HepG2 (cell line): ENCODE results near the gene SEC14L2. TPM values are rescaled to one million over a fixed set of nuclear protein-coding genes. Genes with fewer than 3 reads are reported as not detected.

ENCODE experiments used
- ATAC-seq: fragments of 200-7000 bp; cut with Tn5 transposase; 3 replicates; pipeline ENCODE4 v1.9.1; 2020; ENCODE audit warnings: mild to moderate bottlenecking, moderate library complexity
- BruUV-seq: library from RNA; stranded (reverse); fragments of 400-500 nt; replicated peaks from 2 replicates; lab custom pipeline; 2021; lab: Mats Ljungman, UMichigan
- CTCF ChIA-PET: fragments of 300-600 bp; formaldehyde crosslinking; extraction: SDS; loops from one replicate; lab custom pipeline; 2021; ENCODE audit warnings: low total read pairs, inconsistent platforms, low intra/inter-chr PET ratio; lab: Yijun Ruan, JAX
- POLR2A ChIA-PET: fragments of 350-600 bp; sonication (Branson Sonifier 250); formaldehyde crosslinking; loops from one replicate; lab custom pipeline; 2020; ENCODE audit warnings: antibody characterized with exemption, inconsistent platforms; lab: Yijun Ruan, JAX
- DNase-seq: peaks from one replicate; pipeline ENCODE4 v3.0.0-alpha.2; 2015; ENCODE audit warnings: low spot score
- FAIRE-seq: peaks from 3 replicates; lab custom pipeline; 2011; peaks lifted over from hg19 to GRCh38; lab: Jason Lieb, UNC
- H2AFZ ChIP-seq: one replicate; pipeline ENCODE4 v1.6.1; 2011; ENCODE audit warnings: low read length, inconsistent platforms
- H3K27ac ChIP-seq: fragments of 300-600 bp; 3 replicates; pipeline ENCODE4 v1.8.0; 2011; ENCODE audit warnings: mixed run types, mild to moderate bottlenecking, mixed read lengths, low read length, inconsistent platforms; ENCODE audit not compliant: insufficient read depth; ENCODE audit errors: extremely low read length
- H3K27me3 ChIP-seq, 2 experiments: fragments of 200-600 bp in 1 of 2; 2 replicates in 1 of 2; 3 replicates in 1 of 2; pipeline versions ENCODE4 v1.6.0 to v1.8.0; 2011; ENCODE audit warnings: low read length in 2 of 2, mild to moderate bottlenecking in 2 of 2, moderate library complexity in 2 of 2, inconsistent platforms in 1 of 2; ENCODE audit not compliant: insufficient read depth in 2 of 2, control insufficient read depth in 1 of 2
- H3K36me3 ChIP-seq, 2 experiments: fragments of 200-600 bp in 1 of 2; replicated peaks in 1 of 2; 2 replicates in 1 of 2; 3 replicates in 1 of 2; pipeline versions ENCODE4 v1.5.1 to v1.8.0; 2011; ENCODE audit warnings: low read length in 2 of 2, inconsistent platforms in 1 of 2; ENCODE audit not compliant: insufficient read depth in 2 of 2, control insufficient read depth in 1 of 2
- H3K4me1 ChIP-seq: 2 replicates; pipeline ENCODE4 v1.5.1; 2012; ENCODE audit warnings: low read length, inconsistent platforms; ENCODE audit not compliant: insufficient read depth
- H3K4me2 ChIP-seq: 2 replicates; pipeline ENCODE4 v1.6.0; 2011; ENCODE audit warnings: low read depth, low read length, inconsistent platforms
- H3K4me3 ChIP-seq, 3 experiments: fragments of 200-600 bp in 1 of 3; sonication (generic), shearing (Covaris generic) in 1 of 3; replicated peaks in 1 of 3; 2 replicates each; pipeline ENCODE4 v1.5.1; 2011 to 2016; ENCODE audit warnings: low read length in 3 of 3, inconsistent platforms in 2 of 3, low read depth in 2 of 3, mild to moderate bottlenecking in 2 of 3, control low read depth in 1 of 3, mixed read lengths in 1 of 3; ENCODE audit not compliant: insufficient read depth in 1 of 3
- H3K79me2 ChIP-seq: one replicate; pipeline ENCODE4 v1.6.1; 2011; ENCODE audit warnings: low read length, inconsistent platforms; ENCODE audit not compliant: insufficient read depth
- H3K9ac ChIP-seq: 2 replicates; pipeline ENCODE4 v1.6.0; 2011; ENCODE audit warnings: mild to moderate bottlenecking, low read depth, low read length, inconsistent platforms; ENCODE audit not compliant: insufficient read depth
- H3K9me3 ChIP-seq: 2 replicates; pipeline ENCODE4 v1.5.1; 2012; ENCODE audit warnings: mild to moderate bottlenecking, low read length
- H4K20me1 ChIP-seq: 2 replicates; pipeline ENCODE4 v1.6.0; 2011; ENCODE audit warnings: inconsistent platforms, mild to moderate bottlenecking, low read length, moderate library complexity; ENCODE audit not compliant: insufficient read depth
- KLF11 ChIP-seq: IDR thresholded peaks from 2 replicates; pipeline ENCODE4 v1.6.1; 2016; ENCODE audit warnings: missing compliant biosample characterization
- KLF6 ChIP-seq: IDR thresholded peaks from 2 replicates; pipeline ENCODE4 v1.8.0; 2016; ENCODE audit warnings: missing biosample characterization, missing genetic modification reagents
- PCBP2 ChIP-seq: fragments of 200-400 bp; formaldehyde crosslinking; optimal IDR thresholded peaks from 2 replicates; pipeline ENCODE3; 2018; ENCODE audit warnings: low read length, low read depth; ENCODE audit not compliant: poor library complexity, severe bottlenecking
- RFX1 ChIP-seq: fragments of 450-650 bp; IDR thresholded peaks from 2 replicates; pipeline ENCODE4 v1.6.1; 2017
- ZNF234 ChIP-seq: sonication (generic); formaldehyde crosslinking; conservative IDR thresholded peaks from 2 replicates; pipeline ENCODE4 v1.5.1; 2020; ENCODE audit warnings: mild to moderate bottlenecking, missing genetic modification reagents
- ZNF235 ChIP-seq: sonication (generic); formaldehyde crosslinking; IDR thresholded peaks from 2 replicates; pipeline ENCODE4 v1.8.1; 2023; ENCODE audit warnings: mild to moderate bottlenecking, missing genetic modification reagents, borderline replicate concordance
- ZNF282 ChIP-seq: fragments of 450-650 bp; IDR thresholded peaks from 2 replicates; pipeline ENCODE4 v1.6.1; 2018; ENCODE audit not compliant: partially characterized antibody
- ZNF335 ChIP-seq: sonication (generic); formaldehyde crosslinking; IDR thresholded peaks from 2 replicates; pipeline ENCODE4 v1.4.0; 2020; ENCODE audit warnings: missing genetic modification reagents
- ZSCAN31 ChIP-seq: sonication (generic); formaldehyde crosslinking; IDR thresholded peaks from 2 replicates; pipeline ENCODE4 v1.5.0; 2020; ENCODE audit warnings: low read depth, mild to moderate bottlenecking, missing genetic modification reagents
- WGBS: methylation state at CpG from one replicate; pipeline ENCODE4 v1.1.6; 2017; ENCODE audit warnings: low lambda C conversion rate; 5-methylcytosine and 5-hydroxymethylcytosine counted together
- in situ Hi-C: cut with HindIII; loops from 2 replicates; pipeline ENCODE4 v1.10.0; 2017; ENCODE audit warnings: low pct_unique_long_range_greater_than_20kb; ENCODE audit not compliant: extremely low pct_ligation_motif_present
- intact Hi-C: fragments of 100-400 bp; cut with micrococcal nuclease; formaldehyde crosslinking; loops from one replicate; pipeline ENCODE4 v1.10.0; 2022; ENCODE audit not compliant: unreplicated experiment
- polyA plus RNA-seq, 8 experiments: library from polyadenylated mRNA; depleted of rRNA in 3 of 8; stranded (reverse) in 7 of 8; unstranded in 1 of 8; fragments of >200 nt; fragmentation: Illumina TruSeq in 4 of 8; extraction: Trizol in 4 of 8; gene quantifications; 2 replicates each; pipeline versions ENCODE4 v1.2.1 to v1.2.3, GENCODE V29; 2011 to 2016; ENCODE audit warnings: low read depth in 4 of 8, missing spikeins in 1 of 8, mixed read lengths in 1 of 8; ENCODE audit not compliant: insufficient read depth in 1 of 8
- total RNA-seq, 5 experiments: library from RNA; depleted of rRNA; stranded (reverse); fragments of >200 nt; fragmentation: Illumina TruSeq; extraction: Trizol; gene quantifications; 2 replicates each; pipeline ENCODE4 v1.2.3, GENCODE V29; 2016; ENCODE audit warnings: low read depth in 1 of 5
- TF ChIP-seq, protein P1 (sequence below): sonication (generic); formaldehyde crosslinking; IDR thresholded peaks from 2 replicates; pipeline ENCODE4 v1.5.0; 2020; ENCODE audit warnings: missing genetic modification reagents
- TF ChIP-seq, protein P2 (sequence below): IDR thresholded peaks from 2 replicates; pipeline ENCODE4 v1.6.1; 2016; ENCODE audit warnings: missing compliant biosample characterization, missing genetic modification reagents, borderline replicate concordance

The SEC14L2 gene
- total and polyA plus RNA-seq, 2 of the 13 experiments (the other 11 are each of a cell fraction or from before 2014, with no cell fraction given) = 4.1 to 5.1 TPM

DNA sequence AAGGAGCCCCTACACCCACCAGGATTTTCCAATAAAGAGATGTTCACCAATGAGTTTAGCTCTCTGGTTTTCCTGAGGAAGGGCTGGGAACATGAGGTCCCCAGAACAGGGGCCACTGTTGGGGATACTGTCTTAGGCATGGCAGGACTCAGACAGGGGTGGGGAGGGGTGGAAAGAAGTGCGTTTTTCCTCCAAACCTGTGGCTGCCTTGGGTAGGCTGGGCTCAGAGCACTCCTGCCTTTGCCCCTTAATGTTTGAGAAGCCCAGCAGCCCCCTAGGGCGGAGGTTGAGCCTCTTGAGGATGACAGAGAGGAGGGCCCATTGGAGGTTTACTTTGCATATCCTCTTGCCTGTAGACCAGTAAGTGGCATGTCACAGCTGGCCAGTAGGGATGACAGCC, 39.4 kb downstream of the SEC14L2 start:
- no peak for FAIRE-seq
- Histone ChIP-seq H2AFZ (no peak overlapping the region), H3K4me1 (peaks cover 42% of the 10 kb centered on the region)
- intact Hi-C loops = no loop called here
- BruUV-seq = no TSS peak
- TF ChIP-seq, protein P1, sequence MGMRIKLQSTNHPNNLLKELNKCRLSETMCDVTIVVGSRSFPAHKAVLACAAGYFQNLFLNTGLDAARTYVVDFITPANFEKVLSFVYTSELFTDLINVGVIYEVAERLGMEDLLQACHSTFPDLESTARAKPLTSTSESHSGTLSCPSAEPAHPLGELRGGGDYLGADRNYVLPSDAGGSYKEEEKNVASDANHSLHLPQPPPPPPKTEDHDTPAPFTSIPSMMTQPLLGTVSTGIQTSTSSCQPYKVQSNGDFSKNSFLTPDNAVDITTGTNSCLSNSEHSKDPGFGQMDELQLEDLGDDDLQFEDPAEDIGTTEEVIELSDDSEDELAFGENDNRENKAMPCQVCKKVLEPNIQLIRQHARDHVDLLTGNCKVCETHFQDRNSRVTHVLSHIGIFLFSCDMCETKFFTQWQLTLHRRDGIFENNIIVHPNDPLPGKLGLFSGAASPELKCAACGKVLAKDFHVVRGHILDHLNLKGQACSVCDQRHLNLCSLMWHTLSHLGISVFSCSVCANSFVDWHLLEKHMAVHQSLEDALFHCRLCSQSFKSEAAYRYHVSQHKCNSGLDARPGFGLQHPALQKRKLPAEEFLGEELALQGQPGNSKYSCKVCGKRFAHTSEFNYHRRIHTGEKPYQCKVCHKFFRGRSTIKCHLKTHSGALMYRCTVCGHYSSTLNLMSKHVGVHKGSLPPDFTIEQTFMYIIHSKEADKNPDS (CRISPR knock-in tag) = no peak
- TF ChIP-seq, protein P2, sequence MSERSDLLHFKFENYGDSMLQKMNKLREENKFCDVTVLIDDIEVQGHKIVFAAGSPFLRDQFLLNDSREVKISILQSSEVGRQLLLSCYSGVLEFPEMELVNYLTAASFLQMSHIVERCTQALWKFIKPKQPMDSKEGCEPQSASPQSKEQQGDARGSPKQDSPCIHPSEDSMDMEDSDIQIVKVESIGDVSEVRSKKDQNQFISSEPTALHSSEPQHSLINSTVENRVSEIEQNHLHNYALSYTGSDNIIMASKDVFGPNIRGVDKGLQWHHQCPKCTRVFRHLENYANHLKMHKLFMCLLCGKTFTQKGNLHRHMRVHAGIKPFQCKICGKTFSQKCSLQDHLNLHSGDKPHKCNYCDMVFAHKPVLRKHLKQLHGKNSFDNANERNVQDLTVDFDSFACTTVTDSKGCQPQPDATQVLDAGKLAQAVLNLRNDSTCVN (CRISPR knock-in tag) = no peak
- TF ChIP-seq KLF11 (no peak), ZNF235 (no peak), ZSCAN31 (no peak), PCBP2 (no peak), RFX1 (no peak), ZNF282 (no peak), ZNF234 (CRISPR knock-in tag) (no peak), KLF6 (no peak), ZNF335 (no peak)
- TF ChIP-seq, all 625 proteins: peak for 0
- WGBS = 100% methylated on average over 1 of the region's 2 CpGs
- Histone ChIP-seq H3K27ac (no peak overlapping the region), H3K4me3 (no peak overlapping the region), H3K27me3 (peaks cover 0 to 7% of the 10 kb centered on the region in 2 experiments; a peak in 3 of 5 replicates), H3K79me2 (no peaks in the 10 kb centered on the region), H3K9me3 (no peaks in the 10 kb centered on the region), H4K20me1 (no peaks in the 10 kb centered on the region), H3K36me3 (no peaks in the 10 kb centered on the region), H3K4me2 (no peak overlapping the region), H3K9ac (no peak overlapping the region)
- in situ Hi-C loops = no loop called here
- ATAC-seq (no peak), DNase-seq (no peak)
- CTCF ChIA-PET = no interaction called here
- POLR2A ChIA-PET = interaction anchor here (2.5 kb wide), 1 partner anchor 13 kb away, joined by 8 read pairs; no protein-coding TSS in a partner anchor
